Measurements from ENCODE around the gene SSR1. TPM values are rescaled to one million over a fixed set of nuclear protein-coding genes. Genes with fewer than 3 reads are reported as not detected.

SSR1 gene
- total and polyA plus RNA-seq, 2 experiments from 2014 or later: 65.3 to 70.2 TPM

DNA sequence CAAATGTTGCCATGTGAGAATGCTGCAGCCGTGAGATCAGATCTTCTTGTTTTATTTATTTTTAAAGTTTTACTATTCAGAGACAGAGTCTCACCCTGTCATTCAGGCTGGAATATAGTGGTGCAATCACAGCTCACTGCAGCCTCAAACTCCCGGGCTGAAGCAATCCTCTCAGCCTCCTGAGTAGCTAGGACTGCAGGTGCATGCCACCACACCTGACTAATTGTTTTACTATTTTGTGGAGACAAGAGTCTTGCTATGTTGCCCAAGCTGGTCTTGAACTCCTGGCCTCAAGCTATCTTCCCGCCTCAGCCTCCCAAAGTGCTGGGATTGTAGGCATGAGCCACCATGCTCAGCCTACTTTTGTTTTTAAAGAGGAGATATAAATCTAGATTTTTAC, 22.5 kb upstream of the SSR1 start (continued):
- TF ChIP-seq, protein P1, sequence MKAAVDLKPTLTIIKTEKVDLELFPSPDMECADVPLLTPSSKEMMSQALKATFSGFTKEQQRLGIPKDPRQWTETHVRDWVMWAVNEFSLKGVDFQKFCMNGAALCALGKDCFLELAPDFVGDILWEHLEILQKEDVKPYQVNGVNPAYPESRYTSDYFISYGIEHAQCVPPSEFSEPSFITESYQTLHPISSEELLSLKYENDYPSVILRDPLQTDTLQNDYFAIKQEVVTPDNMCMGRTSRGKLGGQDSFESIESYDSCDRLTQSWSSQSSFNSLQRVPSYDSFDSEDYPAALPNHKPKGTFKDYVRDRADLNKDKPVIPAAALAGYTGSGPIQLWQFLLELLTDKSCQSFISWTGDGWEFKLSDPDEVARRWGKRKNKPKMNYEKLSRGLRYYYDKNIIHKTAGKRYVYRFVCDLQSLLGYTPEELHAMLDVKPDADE (IDR thresholded peaks at IDR 0.05): no peak
- TF ChIP-seq JUNB (IDR thresholded peaks at IDR 0.05; ENCODE audit: unreplicated experiment): no peak

DNA sequence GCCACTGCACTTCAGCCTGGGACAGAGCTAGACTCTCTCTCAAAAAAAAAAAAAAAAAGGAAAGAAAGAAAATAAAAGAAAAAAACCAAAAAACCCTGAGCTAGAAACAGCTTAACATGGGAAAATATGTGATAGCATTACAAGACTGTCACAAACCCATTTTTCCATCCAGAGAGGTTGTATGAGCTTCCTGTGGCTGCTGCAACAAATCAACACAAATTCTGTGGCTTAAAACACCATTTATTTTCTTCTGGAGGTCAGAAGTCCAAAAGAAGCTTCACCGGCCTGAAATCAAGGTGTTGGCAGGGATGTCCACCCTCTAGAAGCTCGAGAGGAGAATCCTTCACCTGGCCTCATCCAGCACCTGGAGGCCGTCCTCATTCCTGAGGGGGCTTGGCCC, 21.7 kb upstream of the SSR1 start:
- Histone ChIP-seq H2AFZ (no peak overlapping the region), H3F3A (replicated peaks; ENCODE audit: low read depth) (no peaks in the 10 kb centered on the region), H3K27ac (ENCODE audit: low read depth) (no peak overlapping the region), H4K20me1 (replicated peaks; ENCODE audit: insufficient read depth) (no peaks in the 10 kb centered on the region), H3K4me2 (no peak overlapping the region), H3K79me2 (replicated peaks; ENCODE audit: insufficient read depth) (no peaks in the 10 kb centered on the region), H3K4me3 (no peak overlapping the region), H3K9me2 (ENCODE audit: insufficient read depth) (no peaks in the 10 kb centered on the region), H3K36me3 (ENCODE audit: insufficient read depth) (no peaks in the 10 kb centered on the region), H3K4me1 (ENCODE audit: insufficient read depth) (no peaks in the 10 kb centered on the region), H3K27me3 (ENCODE audit: insufficient read depth) (no peaks in the 10 kb centered on the region)
- Mint-ChIP-seq H3K27ac (no peak overlapping the region), H3K27me3 (ENCODE audit: insufficient read depth, low read depth, poor library complexity) (no peaks in the 10 kb centered on the region), H3K4me3 (no peak overlapping the region), H3K36me3 (ENCODE audit: low read depth) (no peaks in the 10 kb centered on the region), H3K4me1 (peaks cover 3% of the 10 kb centered on the region), H3K9me3 (no peaks in the 10 kb centered on the region)
- DNase-seq (ENCODE audit: low spot score): no peak
- no peak for ATAC-seq
- TF ChIP-seq, protein P2, sequence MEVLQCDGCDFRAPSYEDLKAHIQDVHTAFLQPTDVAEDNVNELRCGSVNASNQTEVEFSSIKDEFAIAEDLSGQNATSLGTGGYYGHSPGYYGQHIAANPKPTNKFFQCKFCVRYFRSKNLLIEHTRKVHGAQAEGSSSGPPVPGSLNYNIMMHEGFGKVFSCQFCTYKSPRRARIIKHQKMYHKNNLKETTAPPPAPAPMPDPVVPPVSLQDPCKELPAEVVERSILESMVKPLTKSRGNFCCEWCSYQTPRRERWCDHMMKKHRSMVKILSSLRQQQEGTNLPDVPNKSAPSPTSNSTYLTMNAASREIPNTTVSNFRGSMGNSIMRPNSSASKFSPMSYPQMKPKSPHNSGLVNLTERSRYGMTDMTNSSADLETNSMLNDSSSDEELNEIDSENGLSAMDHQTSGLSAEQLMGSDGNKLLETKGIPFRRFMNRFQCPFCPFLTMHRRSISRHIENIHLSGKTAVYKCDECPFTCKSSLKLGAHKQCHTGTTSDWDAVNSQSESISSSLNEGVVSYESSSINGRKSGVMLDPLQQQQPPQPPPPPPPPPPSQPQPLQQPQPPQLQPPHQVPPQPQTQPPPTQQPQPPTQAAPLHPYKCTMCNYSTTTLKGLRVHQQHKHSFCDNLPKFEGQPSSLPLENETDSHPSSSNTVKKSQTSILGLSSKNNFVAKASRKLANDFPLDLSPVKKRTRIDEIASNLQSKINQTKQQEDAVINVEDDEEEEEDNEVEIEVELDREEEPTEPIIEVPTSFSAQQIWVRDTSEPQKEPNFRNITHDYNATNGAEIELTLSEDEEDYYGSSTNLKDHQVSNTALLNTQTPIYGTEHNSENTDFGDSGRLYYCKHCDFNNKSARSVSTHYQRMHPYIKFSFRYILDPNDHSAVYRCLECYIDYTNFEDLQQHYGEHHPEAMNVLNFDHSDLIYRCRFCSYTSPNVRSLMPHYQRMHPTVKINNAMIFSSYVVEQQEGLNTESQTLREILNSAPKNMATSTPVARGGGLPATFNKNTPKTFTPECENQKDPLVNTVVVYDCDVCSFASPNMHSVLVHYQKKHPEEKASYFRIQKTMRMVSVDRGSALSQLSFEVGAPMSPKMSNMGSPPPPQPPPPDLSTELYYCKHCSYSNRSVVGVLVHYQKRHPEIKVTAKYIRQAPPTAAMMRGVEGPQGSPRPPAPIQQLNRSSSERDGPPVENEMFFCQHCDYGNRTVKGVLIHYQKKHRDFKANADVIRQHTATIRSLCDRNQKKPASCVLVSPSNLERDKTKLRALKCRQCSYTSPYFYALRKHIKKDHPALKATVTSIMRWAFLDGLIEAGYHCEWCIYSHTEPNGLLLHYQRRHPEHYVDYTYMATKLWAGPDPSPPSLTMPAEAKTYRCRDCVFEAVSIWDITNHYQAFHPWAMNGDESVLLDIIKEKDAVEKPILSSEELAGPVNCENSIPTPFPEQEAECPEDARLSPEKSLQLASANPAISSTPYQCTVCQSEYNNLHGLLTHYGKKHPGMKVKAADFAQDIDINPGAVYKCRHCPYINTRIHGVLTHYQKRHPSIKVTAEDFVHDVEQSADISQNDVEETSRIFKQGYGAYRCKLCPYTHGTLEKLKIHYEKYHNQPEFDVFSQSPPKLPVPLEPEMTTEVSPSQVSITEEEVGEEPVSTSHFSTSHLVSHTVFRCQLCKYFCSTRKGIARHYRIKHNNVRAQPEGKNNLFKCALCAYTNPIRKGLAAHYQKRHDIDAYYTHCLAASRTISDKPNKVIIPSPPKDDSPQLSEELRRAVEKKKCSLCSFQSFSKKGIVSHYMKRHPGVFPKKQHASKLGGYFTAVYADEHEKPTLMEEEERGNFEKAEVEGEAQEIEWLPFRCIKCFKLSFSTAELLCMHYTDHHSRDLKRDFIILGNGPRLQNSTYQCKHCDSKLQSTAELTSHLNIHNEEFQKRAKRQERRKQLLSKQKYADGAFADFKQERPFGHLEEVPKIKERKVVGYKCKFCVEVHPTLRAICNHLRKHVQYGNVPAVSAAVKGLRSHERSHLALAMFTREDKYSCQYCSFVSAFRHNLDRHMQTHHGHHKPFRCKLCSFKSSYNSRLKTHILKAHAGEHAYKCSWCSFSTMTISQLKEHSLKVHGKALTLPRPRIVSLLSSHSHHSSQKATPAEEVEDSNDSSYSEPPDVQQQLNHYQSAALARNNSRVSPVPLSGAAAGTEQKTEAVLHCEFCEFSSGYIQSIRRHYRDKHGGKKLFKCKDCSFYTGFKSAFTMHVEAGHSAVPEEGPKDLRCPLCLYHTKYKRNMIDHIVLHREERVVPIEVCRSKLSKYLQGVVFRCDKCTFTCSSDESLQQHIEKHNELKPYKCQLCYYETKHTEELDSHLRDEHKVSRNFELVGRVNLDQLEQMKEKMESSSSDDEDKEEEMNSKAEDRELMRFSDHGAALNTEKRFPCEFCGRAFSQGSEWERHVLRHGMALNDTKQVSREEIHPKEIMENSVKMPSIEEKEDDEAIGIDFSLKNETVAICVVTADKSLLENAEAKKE (CRISPR knock-in tag; IDR thresholded peaks at IDR 0.05): no peak
- no peak for TF ChIP-seq ZNF114 (CRISPR knock-in tag; IDR thresholded peaks at IDR 0.05)
- TF ChIP-seq, protein P3, sequence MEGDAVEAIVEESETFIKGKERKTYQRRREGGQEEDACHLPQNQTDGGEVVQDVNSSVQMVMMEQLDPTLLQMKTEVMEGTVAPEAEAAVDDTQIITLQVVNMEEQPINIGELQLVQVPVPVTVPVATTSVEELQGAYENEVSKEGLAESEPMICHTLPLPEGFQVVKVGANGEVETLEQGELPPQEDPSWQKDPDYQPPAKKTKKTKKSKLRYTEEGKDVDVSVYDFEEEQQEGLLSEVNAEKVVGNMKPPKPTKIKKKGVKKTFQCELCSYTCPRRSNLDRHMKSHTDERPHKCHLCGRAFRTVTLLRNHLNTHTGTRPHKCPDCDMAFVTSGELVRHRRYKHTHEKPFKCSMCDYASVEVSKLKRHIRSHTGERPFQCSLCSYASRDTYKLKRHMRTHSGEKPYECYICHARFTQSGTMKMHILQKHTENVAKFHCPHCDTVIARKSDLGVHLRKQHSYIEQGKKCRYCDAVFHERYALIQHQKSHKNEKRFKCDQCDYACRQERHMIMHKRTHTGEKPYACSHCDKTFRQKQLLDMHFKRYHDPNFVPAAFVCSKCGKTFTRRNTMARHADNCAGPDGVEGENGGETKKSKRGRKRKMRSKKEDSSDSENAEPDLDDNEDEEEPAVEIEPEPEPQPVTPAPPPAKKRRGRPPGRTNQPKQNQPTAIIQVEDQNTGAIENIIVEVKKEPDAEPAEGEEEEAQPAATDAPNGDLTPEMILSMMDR (conservative IDR thresholded peaks at IDR 0.05; ENCODE audit: low read depth in 2 of 2): no peak
- TF ChIP-seq POLR2AphosphoS5 (IDR thresholded peaks at IDR 0.05; ENCODE audit: low read depth): no peak
- TF ChIP-seq STAT1 (IDR thresholded peaks at IDR 0.05; ENCODE audit: unreplicated experiment): no peak
- TF ChIP-seq, protein P4, sequence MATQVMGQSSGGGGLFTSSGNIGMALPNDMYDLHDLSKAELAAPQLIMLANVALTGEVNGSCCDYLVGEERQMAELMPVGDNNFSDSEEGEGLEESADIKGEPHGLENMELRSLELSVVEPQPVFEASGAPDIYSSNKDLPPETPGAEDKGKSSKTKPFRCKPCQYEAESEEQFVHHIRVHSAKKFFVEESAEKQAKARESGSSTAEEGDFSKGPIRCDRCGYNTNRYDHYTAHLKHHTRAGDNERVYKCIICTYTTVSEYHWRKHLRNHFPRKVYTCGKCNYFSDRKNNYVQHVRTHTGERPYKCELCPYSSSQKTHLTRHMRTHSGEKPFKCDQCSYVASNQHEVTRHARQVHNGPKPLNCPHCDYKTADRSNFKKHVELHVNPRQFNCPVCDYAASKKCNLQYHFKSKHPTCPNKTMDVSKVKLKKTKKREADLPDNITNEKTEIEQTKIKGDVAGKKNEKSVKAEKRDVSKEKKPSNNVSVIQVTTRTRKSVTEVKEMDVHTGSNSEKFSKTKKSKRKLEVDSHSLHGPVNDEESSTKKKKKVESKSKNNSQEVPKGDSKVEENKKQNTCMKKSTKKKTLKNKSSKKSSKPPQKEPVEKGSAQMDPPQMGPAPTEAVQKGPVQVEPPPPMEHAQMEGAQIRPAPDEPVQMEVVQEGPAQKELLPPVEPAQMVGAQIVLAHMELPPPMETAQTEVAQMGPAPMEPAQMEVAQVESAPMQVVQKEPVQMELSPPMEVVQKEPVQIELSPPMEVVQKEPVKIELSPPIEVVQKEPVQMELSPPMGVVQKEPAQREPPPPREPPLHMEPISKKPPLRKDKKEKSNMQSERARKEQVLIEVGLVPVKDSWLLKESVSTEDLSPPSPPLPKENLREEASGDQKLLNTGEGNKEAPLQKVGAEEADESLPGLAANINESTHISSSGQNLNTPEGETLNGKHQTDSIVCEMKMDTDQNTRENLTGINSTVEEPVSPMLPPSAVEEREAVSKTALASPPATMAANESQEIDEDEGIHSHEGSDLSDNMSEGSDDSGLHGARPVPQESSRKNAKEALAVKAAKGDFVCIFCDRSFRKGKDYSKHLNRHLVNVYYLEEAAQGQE (IDR thresholded peaks at IDR 0.05; ENCODE audit: unreplicated experiment): no peak
- TF ChIP-seq, protein P1 (IDR thresholded peaks at IDR 0.05): no peak
- no peak for TF ChIP-seq EZH2phosphoT487 (IDR thresholded peaks at IDR 0.05; ENCODE audit: unreplicated experiment)
- no peak for TF ChIP-seq ZNF331 (CRISPR knock-in tag; IDR thresholded peaks at IDR 0.05; ENCODE audit: low read depth)
- no peak for TF ChIP-seq NANOG (IDR thresholded peaks at IDR 0.05; ENCODE audit: borderline replicate concordance)
- TF ChIP-seq JUNB (IDR thresholded peaks at IDR 0.05; ENCODE audit: unreplicated experiment): no peak
- TF ChIP-seq EZH2 (IDR thresholded peaks at IDR 0.05; ENCODE audit: low read depth, unreplicated experiment): no peak
